ENCODE results near the gene SLC4A1.

The SLC4A1 gene

GRCh38 chr17:44209786-44210341 is 58.1 kb downstream of the SLC4A1 start:
- TF ChIP-seq CTCF (IDR thresholded peaks at IDR 0.05; ENCODE audit: low read depth, low read length, missing control alignments): no peak
- DNase-seq (ENCODE audit: low read depth): no peak
- no peak overlapping the region for H3K4me3 ChIP-seq (ENCODE audit: low read depth, low read length)
- in situ Hi-C loops (cut with HindIII; ENCODE audit: low sequenced_read_pairs): loop anchor here (5.0 to 10.0 kb wide), 2 partner anchors 45 to 102 kb away; no protein-coding TSS in a partner anchor

- H3K4me3 ChIP-seq (ENCODE audit: low read depth, low read length): no peak overlapping the region
- in situ Hi-C loops (cut with HindIII; ENCODE audit: low sequenced_read_pairs): loop anchor here (5.0 to 10.0 kb wide), 2 partner anchors 47 to 105 kb away; no protein-coding TSS in a partner anchor
- DNase-seq (ENCODE audit: low read depth): no peak
- no peak for TF ChIP-seq CTCF (IDR thresholded peaks at IDR 0.05; ENCODE audit: low read depth, low read length, missing control alignments)
Observed at GRCh38 chr17:44207743-44208142, 60.2 kb downstream of the SLC4A1 start.

GRCh38 chr17:44207319-44207718 is 60.6 kb downstream of the SLC4A1 start:
- no peak for TF ChIP-seq CTCF (IDR thresholded peaks at IDR 0.05; ENCODE audit: low read depth, low read length, missing control alignments)
- in situ Hi-C loops (cut with HindIII; ENCODE audit: low sequenced_read_pairs): loop anchor here (5.0 to 10.0 kb wide), 2 partner anchors 47 to 105 kb away; no protein-coding TSS in a partner anchor
- DNase-seq (ENCODE audit: low read depth): no peak
- H3K4me3 ChIP-seq (ENCODE audit: low read depth, low read length): no peak overlapping the region

- no peak for TF ChIP-seq CTCF (IDR thresholded peaks at IDR 0.05; ENCODE audit: low read depth, low read length, missing control alignments)
- in situ Hi-C loops (cut with HindIII; ENCODE audit: low sequenced_read_pairs): loop anchor here (5.0 to 10.0 kb wide), 2 partner anchors 48 to 106 kb away; no protein-coding TSS in a partner anchor
- H3K4me3 ChIP-seq (ENCODE audit: low read depth, low read length): no peak overlapping the region
- DNase-seq (ENCODE audit: low read depth): no peak
Observed at GRCh38 chr17:44206825-44207155, 61.1 kb downstream of the SLC4A1 start.

- peak; percentile 34 for TF ChIP-seq CTCF (IDR thresholded peaks at IDR 0.05; ENCODE audit: low read depth, low read length, missing control alignments)
- in situ Hi-C loops (cut with HindIII; ENCODE audit: low sequenced_read_pairs): loop anchor here (5.0 to 10.0 kb wide), 2 partner anchors 49 to 106 kb away; no protein-coding TSS in a partner anchor
- H3K4me3 ChIP-seq (ENCODE audit: low read depth, low read length): no peak overlapping the region
- DNase-seq (ENCODE audit: low read depth): no peak
Observed at GRCh38 chr17:44205962-44206824, 61.7 kb downstream of the SLC4A1 start.

- no peak overlapping the region for H3K4me3 ChIP-seq (ENCODE audit: low read depth, low read length)
- no peak for TF ChIP-seq CTCF (IDR thresholded peaks at IDR 0.05; ENCODE audit: low read depth, low read length, missing control alignments)
- in situ Hi-C loops (cut with HindIII; ENCODE audit: low sequenced_read_pairs): loop anchor here (10.0 kb wide), 1 partner anchor 50 kb away; no protein-coding TSS in a partner anchor
- no peak for DNase-seq (ENCODE audit: low read depth)
Observed at GRCh38 chr17:44204441-44204882, 63.5 kb downstream of the SLC4A1 start.

Data from astrocyte of the cerebellum (primary cell).